Epithelial cell of proximal tubule (primary cell): ENCODE results near the gene SLC25A10. TPM values are rescaled to one million over a fixed set of nuclear protein-coding genes. Genes with fewer than 3 reads are reported as not detected.

Experiments used
- DNase-seq: peaks from one replicate; pipeline ENCODE4 v3.0.0-alpha.2; 2011; ENCODE audit warnings: low read depth
- H3K4me3 ChIP-seq: 2 replicates; pipeline ENCODE4 v1.5.1; 2011; ENCODE audit warnings: low read depth, mild to moderate bottlenecking, low read length
- total RNA-seq: library from RNA; depleted of rRNA; stranded (reverse); fragments of >200 nt; gene quantifications from 2 replicates; pipeline ENCODE4 v1.2.3, GENCODE V29; 2015
- TF ChIP-seq, protein P1 (sequence below): conservative IDR thresholded peaks from 2 replicates; pipeline ENCODE4 v1.5.1; 2012; ENCODE audit warnings: low read depth, mild to moderate bottlenecking, low read length

Gene SLC25A10
- total RNA-seq, 1 donor from 2014 or later, result 60.1 TPM

DNA sequence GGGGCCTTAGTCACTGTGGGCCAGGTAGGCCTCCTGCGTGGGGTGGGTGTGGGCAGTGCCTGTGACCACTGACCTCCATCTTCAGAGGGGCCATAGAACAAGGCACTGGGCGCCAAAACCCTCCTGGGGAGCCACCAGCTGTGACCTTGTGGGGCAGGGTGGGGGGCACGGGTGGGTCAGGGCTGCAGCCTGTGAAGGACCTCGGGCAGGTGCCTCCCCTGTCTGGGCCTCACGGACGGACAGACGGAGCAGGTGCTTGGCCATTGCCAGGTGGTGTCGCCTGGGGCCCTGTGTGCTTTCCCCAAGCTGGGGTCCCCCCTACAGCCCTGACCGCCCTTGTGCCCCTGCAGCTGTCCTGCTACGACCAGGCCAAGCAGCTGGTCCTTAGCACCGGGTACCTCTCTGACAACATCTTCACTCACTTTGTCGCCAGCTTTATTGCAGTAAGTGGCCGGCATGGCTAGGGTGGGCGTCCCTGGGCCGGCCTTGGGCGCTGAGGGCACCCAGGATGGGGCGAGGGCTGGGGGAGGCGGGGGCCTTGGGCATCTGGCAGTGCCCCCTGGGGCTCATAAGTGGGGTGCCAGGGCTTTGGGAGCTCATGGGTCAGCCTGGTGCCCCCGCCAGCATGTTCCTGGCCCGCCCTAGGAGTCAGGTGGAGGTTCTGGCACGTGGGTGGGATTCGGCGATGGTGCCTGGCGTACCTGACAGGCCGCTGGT, 5.1 kb downstream of the SLC25A10 start:
- no peak for DNase-seq
- no peak overlapping the region for H3K4me3 ChIP-seq

DNA sequence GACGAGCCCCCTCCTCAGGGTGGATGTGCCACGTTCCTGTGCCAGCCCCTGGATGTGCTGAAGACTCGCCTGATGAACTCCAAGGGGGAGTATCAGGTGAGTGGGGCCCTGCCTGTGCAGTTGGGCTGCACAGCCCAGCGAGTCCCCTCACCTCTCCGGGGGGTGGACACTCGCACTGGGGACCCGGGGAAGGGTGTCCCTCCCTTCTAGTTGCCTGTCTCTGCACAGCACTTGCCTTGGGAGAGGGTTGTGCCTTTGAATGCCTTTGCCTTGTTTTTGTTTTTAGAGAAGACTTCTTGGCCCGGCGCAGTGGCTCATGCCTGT, 5.6 kb downstream of the SLC25A10 start:
- no peak overlapping the region for H3K4me3 ChIP-seq
- DNase-seq, result no peak
- TF ChIP-seq, protein P1, sequence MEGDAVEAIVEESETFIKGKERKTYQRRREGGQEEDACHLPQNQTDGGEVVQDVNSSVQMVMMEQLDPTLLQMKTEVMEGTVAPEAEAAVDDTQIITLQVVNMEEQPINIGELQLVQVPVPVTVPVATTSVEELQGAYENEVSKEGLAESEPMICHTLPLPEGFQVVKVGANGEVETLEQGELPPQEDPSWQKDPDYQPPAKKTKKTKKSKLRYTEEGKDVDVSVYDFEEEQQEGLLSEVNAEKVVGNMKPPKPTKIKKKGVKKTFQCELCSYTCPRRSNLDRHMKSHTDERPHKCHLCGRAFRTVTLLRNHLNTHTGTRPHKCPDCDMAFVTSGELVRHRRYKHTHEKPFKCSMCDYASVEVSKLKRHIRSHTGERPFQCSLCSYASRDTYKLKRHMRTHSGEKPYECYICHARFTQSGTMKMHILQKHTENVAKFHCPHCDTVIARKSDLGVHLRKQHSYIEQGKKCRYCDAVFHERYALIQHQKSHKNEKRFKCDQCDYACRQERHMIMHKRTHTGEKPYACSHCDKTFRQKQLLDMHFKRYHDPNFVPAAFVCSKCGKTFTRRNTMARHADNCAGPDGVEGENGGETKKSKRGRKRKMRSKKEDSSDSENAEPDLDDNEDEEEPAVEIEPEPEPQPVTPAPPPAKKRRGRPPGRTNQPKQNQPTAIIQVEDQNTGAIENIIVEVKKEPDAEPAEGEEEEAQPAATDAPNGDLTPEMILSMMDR, result no peak

More for the DNA sequence above, 5.1 kb downstream of the SLC25A10 start:
- TF ChIP-seq, protein P1, result no peak

DNA sequence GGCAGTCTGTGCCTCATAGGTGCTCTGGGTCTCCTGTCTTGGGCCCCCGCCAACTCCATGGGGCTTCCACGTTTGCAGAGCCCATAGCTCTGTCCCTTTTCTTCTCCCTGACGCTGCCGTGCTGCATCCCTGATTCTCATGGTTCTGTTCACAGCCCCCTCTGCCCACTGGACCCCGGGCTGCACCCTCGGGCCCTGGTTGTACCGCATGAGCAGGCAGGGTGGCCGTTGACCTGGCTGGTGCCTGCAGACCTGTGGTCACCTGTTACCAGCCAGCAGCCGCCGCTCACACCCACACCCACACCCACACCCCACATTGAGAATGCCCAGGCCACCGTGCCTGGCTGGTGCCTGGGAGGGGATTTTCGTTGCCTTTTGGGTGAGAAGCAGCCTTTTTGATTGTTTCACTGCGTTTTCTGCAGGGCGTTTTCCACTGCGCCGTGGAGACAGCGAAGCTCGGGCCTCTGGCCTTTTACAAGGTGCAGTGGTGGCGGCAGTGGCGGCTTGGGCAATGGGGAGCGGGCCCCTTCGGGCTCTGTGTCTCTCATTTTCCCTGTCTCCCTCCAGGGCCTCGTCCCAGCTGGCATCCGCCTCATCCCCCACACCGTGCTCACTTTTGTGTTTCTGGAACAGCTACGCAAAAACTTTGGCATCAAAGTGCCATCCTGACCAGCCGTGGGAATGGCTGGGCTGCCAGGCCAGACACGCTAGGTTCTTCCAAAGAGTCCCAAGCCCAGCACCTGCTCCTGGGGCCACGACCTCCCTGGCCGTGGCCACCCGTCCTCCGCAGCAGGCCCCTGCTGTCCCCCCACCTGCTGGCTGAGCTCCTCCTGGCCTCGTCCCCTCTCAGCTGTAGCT, 7.6 kb downstream of the SLC25A10 start:
- TF ChIP-seq, protein P1, result no peak
- no peak for DNase-seq
- H3K4me3 ChIP-seq, result no peak overlapping the region

DNA sequence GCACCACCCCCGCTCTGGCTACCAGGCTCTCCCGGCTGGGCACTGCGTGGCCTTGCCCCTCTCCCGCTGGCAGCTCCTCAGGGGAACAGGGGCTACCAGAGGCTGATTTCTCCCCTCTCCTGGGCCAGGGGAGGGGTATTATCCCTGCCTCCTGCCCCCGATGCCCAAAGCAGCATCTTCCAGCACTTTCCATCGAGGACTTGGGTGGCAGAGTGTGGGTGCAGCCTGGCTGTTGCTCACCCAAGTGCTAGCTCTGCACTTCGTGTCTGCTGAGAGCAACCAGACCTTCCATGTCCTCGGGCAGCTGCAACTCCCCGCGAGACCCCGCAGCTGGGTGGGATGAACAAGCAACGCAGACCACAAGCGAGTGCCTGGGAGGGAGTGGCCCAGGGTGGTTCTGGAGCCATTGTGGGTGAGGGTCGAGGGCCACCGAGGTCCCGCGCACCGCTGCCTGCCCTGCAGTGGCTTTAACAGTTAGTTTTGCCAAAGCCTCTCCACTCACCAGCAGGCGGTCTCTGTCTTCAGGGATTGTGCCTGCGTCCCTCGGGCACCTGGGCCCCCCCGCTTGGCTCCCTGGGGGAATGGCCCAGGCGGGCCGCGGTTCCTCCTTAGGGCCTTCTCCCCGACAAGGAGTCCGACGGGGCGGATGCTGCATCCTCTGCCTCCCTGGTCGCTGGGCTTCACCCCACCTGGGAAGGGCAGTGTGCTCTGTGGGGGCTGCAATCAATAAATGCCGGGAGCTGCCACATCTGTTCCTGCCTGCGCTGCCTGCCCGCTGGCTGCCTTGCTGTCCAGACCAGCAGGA, 8.4 kb downstream of the SLC25A10 start:
- DNase-seq, result no peak

DNA sequence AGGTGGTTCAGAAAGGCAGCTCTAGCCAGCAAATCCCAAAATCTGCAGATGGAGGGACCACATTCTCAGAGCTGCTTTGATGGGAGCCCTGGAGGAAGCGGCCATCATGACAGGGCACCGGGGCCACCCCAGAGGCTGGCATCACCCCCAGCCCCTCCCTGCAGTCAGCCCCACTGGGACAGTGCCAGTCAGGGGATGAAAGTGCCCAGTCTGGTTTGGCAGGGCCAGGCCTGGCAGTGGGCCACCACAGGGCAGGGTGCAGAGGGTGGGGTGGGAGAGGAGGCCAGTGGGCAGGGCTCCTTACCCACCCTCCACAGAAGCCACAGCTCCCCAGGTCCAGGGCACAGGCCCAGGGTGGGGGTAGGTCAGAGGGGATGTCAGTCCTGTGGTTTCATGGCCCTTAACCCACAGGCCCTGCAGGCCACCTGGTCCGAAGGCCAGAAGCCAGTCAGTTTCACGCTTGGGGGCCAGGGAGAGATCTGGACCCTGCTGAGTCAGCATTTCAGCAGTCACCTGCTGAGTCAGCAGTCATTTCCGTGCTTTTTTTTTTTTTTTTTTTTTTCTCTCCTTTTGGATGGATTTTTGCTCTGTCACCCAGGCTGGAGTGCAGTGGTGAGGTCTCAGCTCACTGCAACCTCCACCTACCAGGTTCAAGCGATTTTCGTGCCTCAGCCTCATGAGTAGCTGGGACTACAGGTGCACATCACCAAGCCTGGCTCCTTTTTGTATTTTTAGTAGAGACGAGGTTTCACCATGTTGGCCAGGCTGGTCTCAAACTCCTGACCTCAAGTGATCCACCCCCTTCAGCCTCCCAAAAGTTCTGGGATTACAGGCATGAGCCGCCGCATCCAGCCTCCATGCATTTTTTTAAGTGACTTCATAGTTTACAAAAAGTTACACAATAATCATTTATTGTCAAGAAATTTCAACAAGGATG, 10.4 kb downstream of the SLC25A10 start:
- TF ChIP-seq, protein P1, result no peak
- no peak for DNase-seq

More for the DNA sequence above, 8.4 kb downstream of the SLC25A10 start:
- H3K4me3 ChIP-seq, result no peak overlapping the region
- TF ChIP-seq, protein P1, result no peak

DNA sequence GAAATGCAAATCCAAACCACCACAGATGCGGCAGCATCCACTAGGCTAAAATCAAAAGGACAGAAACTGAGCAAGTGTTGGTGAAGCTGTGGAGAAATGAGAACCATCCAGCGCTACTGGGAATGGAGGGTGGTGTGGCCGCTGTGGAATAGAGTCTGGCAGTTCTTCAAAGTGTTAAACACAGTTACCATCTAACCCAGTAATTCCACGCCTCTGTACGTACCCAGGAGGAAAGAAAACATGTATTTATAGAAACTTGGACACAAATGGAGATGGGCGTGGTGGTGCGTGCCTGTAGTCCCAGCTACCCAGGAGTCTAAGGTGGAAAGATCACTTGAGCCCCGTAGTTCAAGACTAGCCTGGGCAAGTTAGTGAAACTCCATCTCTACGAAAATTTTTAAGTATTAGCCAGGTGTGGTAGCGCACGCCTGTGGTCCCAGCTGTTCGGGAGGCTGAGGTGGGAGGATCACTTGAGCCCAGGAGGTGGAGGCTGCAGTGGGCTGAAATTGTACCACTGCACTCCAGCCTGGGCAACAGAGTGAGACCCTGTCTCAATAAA, 11.6 kb downstream of the SLC25A10 start:
- TF ChIP-seq, protein P1, result no peak
- DNase-seq, result no peak
- no peak overlapping the region for H3K4me3 ChIP-seq

More for the DNA sequence above, 10.4 kb downstream of the SLC25A10 start:
- no peak overlapping the region for H3K4me3 ChIP-seq
